Ammon's horn (tissue), 1 donor: Measurements from ENCODE around the gene PGGT1B.
A peak's percentile ranks its signal among the peaks of the same experiment; 100 is the strongest.

Experiments used
- DNase-seq: peaks from one replicate; pipeline ENCODE4 v3.0.0-alpha.2; 2016; ENCODE audit warnings: low spot score

The PGGT1B gene

GRCh38 chr5:115180165-115180709 is 82.4 kb downstream of the PGGT1B start:
- peak; percentile 31 for DNase-seq

- no peak for DNase-seq
Observed at GRCh38 chr5:115179394-115180164, 83.1 kb downstream of the PGGT1B start.

- peak; percentile 24 for DNase-seq
Observed at GRCh38 chr5:115179030-115179393, 83.7 kb downstream of the PGGT1B start.

- DNase-seq = peak; percentile 51
Observed at GRCh38 chr5:115170929-115171510, 91.7 kb downstream of the PGGT1B start.

- no peak for DNase-seq
Observed at GRCh38 chr5:115170134-115170928, 92.3 kb downstream of the PGGT1B start.

GRCh38 chr5:115169487-115170133 is 93.1 kb downstream of the PGGT1B start, which contains the start of gene TRIM36:
TRIM36 (minus strand) TSS chr5:115169908; CDS start chr5:115169634, 274 bp downstream.
- peak; percentile 94 for DNase-seq

- DNase-seq = peak; percentile 22
Observed at GRCh38 chr5:115168829-115169486, 93.7 kb downstream of the PGGT1B start.

GRCh38 chr5:115166744-115167393 is 95.8 kb downstream of the PGGT1B start:
- no peak for DNase-seq

GRCh38 chr5:115165790-115166189 is 96.9 kb downstream of the PGGT1B start:
- no peak for DNase-seq

GRCh38 chr5:115160975-115161475 is 101.7 kb downstream of the PGGT1B start:
- DNase-seq = no peak
